H9 (cell line): ENCODE data around the gene SF1. TPM values are rescaled to one million over a fixed set of nuclear protein-coding genes. Genes with fewer than 3 reads are reported as not detected.

Experiments
- DNase-seq: peaks from one replicate; pipeline ENCODE4 v3.0.0-alpha.2; 2017
- H2AFZ ChIP-seq: one replicate; pipeline ENCODE4 v1.6.1; 2013; ENCODE audit warnings: mild to moderate bottlenecking, low read length, control low read depth, moderate library complexity
- H2AK5ac ChIP-seq: 2 replicates; pipeline ENCODE4 v1.6.1; 2013; ENCODE audit warnings: low read length, control low read depth, mixed read lengths; ENCODE audit not compliant: insufficient read length
- H2BK120ac ChIP-seq: one replicate; pipeline ENCODE4 v1.6.1; 2013; ENCODE audit warnings: low read depth, mild to moderate bottlenecking, low read length, control low read depth, inconsistent platforms; ENCODE audit not compliant: poor library complexity, severe bottlenecking
- H2BK12ac ChIP-seq: 2 replicates; pipeline ENCODE4 v1.6.1; 2013; ENCODE audit warnings: low read length, control low read depth, mixed read lengths, low read depth; ENCODE audit not compliant: insufficient read length
- H2BK15ac ChIP-seq: 2 replicates; pipeline ENCODE4 v1.6.1; 2013; ENCODE audit warnings: low read depth, low read length, control low read depth
- H2BK20ac ChIP-seq: one replicate; pipeline ENCODE4 v1.6.1; 2013; ENCODE audit warnings: low read depth, mild to moderate bottlenecking, low read length, control low read depth, inconsistent platforms; ENCODE audit not compliant: poor library complexity, severe bottlenecking
- H2BK5ac ChIP-seq: 2 replicates; pipeline ENCODE4 v1.6.1; 2013; ENCODE audit warnings: low read length, control low read depth, mixed read lengths; ENCODE audit not compliant: insufficient read length
- H3K14ac ChIP-seq: 2 replicates; pipeline ENCODE4 v1.6.1; 2013; ENCODE audit warnings: low read length, control low read depth; ENCODE audit not compliant: insufficient read depth
- H3K18ac ChIP-seq: 2 replicates; pipeline ENCODE4 v1.6.1; 2013; ENCODE audit warnings: low read depth, mild to moderate bottlenecking, mixed read lengths, low read length, control low read depth; ENCODE audit not compliant: insufficient read length
- H3K23ac ChIP-seq: 2 replicates; pipeline ENCODE4 v1.6.1; 2013; ENCODE audit warnings: low read length, control low read depth, mixed read lengths, low read depth; ENCODE audit not compliant: insufficient read length
- H3K23me2 ChIP-seq: 2 replicates; pipeline ENCODE4 v1.6.1; 2013; ENCODE audit warnings: low read depth, mild to moderate bottlenecking, mixed read lengths, low read length, control low read depth; ENCODE audit not compliant: insufficient read length, poor library complexity, severe bottlenecking
- H3K27ac ChIP-seq: 2 replicates; pipeline ENCODE4 v1.5.1; 2013; ENCODE audit warnings: low read length, control low read depth, mixed read lengths, low read depth; ENCODE audit not compliant: insufficient read length
- H3K27me3 ChIP-seq: 2 replicates; pipeline ENCODE4 v1.6.1; 2013; ENCODE audit warnings: low read length, control low read depth, inconsistent platforms; ENCODE audit not compliant: insufficient read depth
- H3K4ac ChIP-seq: 2 replicates; pipeline ENCODE4 v1.6.1; 2013; ENCODE audit warnings: low read depth, mild to moderate bottlenecking, control low read depth, inconsistent platforms, low read length, moderate library complexity
- H3K4me1 ChIP-seq: 2 replicates; pipeline ENCODE4 v1.6.1; 2013; ENCODE audit warnings: low read length, control low read depth, inconsistent platforms; ENCODE audit not compliant: insufficient read depth
- H3K4me2 ChIP-seq: 2 replicates; pipeline ENCODE4 v1.6.1; 2013; ENCODE audit warnings: low read length, control low read depth, mixed read lengths; ENCODE audit not compliant: insufficient read length, insufficient read depth
- H3K56ac ChIP-seq: 2 replicates; pipeline ENCODE4 v1.6.1; 2013; ENCODE audit warnings: low read depth, mild to moderate bottlenecking, mixed read lengths, low read length, control low read depth; ENCODE audit not compliant: insufficient read length
- H3K79me1 ChIP-seq: 2 replicates; pipeline ENCODE4 v1.6.1; 2013; ENCODE audit warnings: low read depth, mild to moderate bottlenecking, moderate library complexity, low read length, control low read depth, inconsistent platforms; ENCODE audit not compliant: insufficient read depth, poor library complexity, severe bottlenecking
- H3K79me2 ChIP-seq: 2 replicates; pipeline ENCODE4 v1.6.1; 2013; ENCODE audit warnings: low read length, control low read depth, inconsistent platforms; ENCODE audit not compliant: insufficient read depth
- H3K9ac ChIP-seq: 2 replicates; pipeline ENCODE4 v1.6.1; 2013; ENCODE audit warnings: low read length, control low read depth, mixed read lengths; ENCODE audit not compliant: insufficient read length; ENCODE audit errors: extremely low read depth
- H3K9me3 ChIP-seq: one replicate; pipeline ENCODE4 v1.6.1; 2013; ENCODE audit warnings: low read depth, low read length, inconsistent platforms; ENCODE audit not compliant: control insufficient read depth
- H3T11ph ChIP-seq: one replicate; pipeline ENCODE4 v1.6.1; 2013; ENCODE audit warnings: mild to moderate bottlenecking, low read length, control low read depth, inconsistent platforms
- H4K20me1 ChIP-seq: one replicate; pipeline ENCODE4 v1.6.1; 2013; ENCODE audit not compliant: control insufficient read depth, insufficient read length, insufficient read depth
- H4K5ac ChIP-seq: 2 replicates; pipeline ENCODE4 v1.6.1; 2013; ENCODE audit warnings: low read depth, mild to moderate bottlenecking, mixed read lengths, low read length, control low read depth; ENCODE audit not compliant: insufficient read length
- H4K8ac ChIP-seq: replicated peaks from 2 replicates; pipeline ENCODE4 v1.6.1; 2013; ENCODE audit warnings: low read length, control low read depth, mixed read lengths, low read depth; ENCODE audit not compliant: insufficient read length
- H4K91ac ChIP-seq: 2 replicates; pipeline ENCODE4 v1.6.1; 2013; ENCODE audit warnings: low read depth, mild to moderate bottlenecking, moderate library complexity, mixed read lengths, low read length, control low read depth; ENCODE audit not compliant: insufficient read length
- H3K27ac Mint-ChIP-seq, 3 experiments: 2 replicates in 2 of 3; 3 replicates in 1 of 3; pipeline ENCODE4 v1.8.0; 2020 to 2021; ENCODE audit warnings: mixed read lengths in 3 of 3, mild to moderate bottlenecking in 1 of 3, moderate library complexity in 1 of 3
- H3K27me3 Mint-ChIP-seq: 2 replicates; pipeline ENCODE4 v1.8.0; 2021; ENCODE audit warnings: low read depth, mild to moderate bottlenecking, moderate library complexity, mixed read lengths
- H3K36me3 Mint-ChIP-seq, 3 experiments: 2 replicates in 2 of 3; 3 replicates in 1 of 3; pipeline ENCODE4 v1.8.0; 2020 to 2021; ENCODE audit warnings: low read depth in 3 of 3, mixed read lengths in 3 of 3; ENCODE audit not compliant: insufficient read depth in 1 of 3
- H3K4me1 Mint-ChIP-seq, 2 experiments: 2 replicates each; pipeline ENCODE4 v1.8.0; 2020; ENCODE audit warnings: mixed read lengths in 2 of 2
- H3K4me3 Mint-ChIP-seq, 2 experiments: 2 replicates in 1 of 2; 3 replicates in 1 of 2; pipeline ENCODE4 v1.8.0; 2020 to 2021; ENCODE audit warnings: mild to moderate bottlenecking in 2 of 2, mixed read lengths in 2 of 2, moderate library complexity in 1 of 2
- H3K9me3 Mint-ChIP-seq, 2 experiments: 2 replicates in 1 of 2; 3 replicates in 1 of 2; pipeline ENCODE4 v1.8.0; 2020; ENCODE audit warnings: mild to moderate bottlenecking in 2 of 2, mixed read lengths in 2 of 2, moderate library complexity in 1 of 2
- CTCF ChIP-seq: fragments of 200-600 bp; sonication (generic); conservative IDR thresholded peaks from 3 replicates; pipeline ENCODE4 v1.8.0; 2021; ENCODE audit warnings: antibody characterized with exemption, mild to moderate bottlenecking
- WGBS: extraction: QIAGEN DNeasy Blood & Tissue Kit; methylation state at CpG from one replicate; pipeline ENCODE4 v1.1.7; 2013; ENCODE audit warnings: missing lambda C conversion rate, low lambda C conversion rate, mixed read lengths; ENCODE audit not compliant: insufficient read length; ENCODE audit errors: extremely low coverage; 5-methylcytosine and 5-hydroxymethylcytosine counted together
- total RNA-seq: library from RNA; stranded (reverse); gene quantifications from 2 replicates; pipeline ENCODE4 v1.2.1, GENCODE V29; 2021

Gene SF1
- total RNA-seq, 1 experiment from 2014 or later: 528 TPM

GRCh38 chr11:64802370-64803157 lies 24.2 kb upstream of the SF1 start:
- Histone ChIP-seq H2BK12ac (no peak overlapping the region), H3K18ac (no peak overlapping the region), H3K4ac (no peak overlapping the region), H4K91ac (no peak overlapping the region), H3K23me2 (peaks cover 8% of the 10 kb centered on the region), H2BK5ac (no peak overlapping the region), H3K79me2 (no peaks in the 10 kb centered on the region), H2BK20ac (no peak overlapping the region), H3K9me3 (no peaks in the 10 kb centered on the region), H3K4me1 (no peaks in the 10 kb centered on the region), H4K20me1 (no peaks in the 10 kb centered on the region), H3K14ac (no peak overlapping the region), H4K8ac (no peak overlapping the region), H2AK5ac (no peak overlapping the region), H3K56ac (no peak overlapping the region), H3T11ph (no peak overlapping the region), H4K5ac (no peak overlapping the region), H2AFZ (no peak overlapping the region), H2BK120ac (no peak overlapping the region), H3K27ac (no peak overlapping the region), H3K4me2 (peak overlapping the region; percentile 1), H3K27me3 (no peaks in the 10 kb centered on the region), H3K23ac (no peak overlapping the region), H3K9ac (no peak overlapping the region), H2BK15ac (no peak overlapping the region), H3K79me1 (no peaks in the 10 kb centered on the region)
- no peaks in the 10 kb centered on the region for H3K9me3 Mint-ChIP-seq
- DNase-seq: no peak
- H3K4me1 Mint-ChIP-seq: peaks cover 11 to 14% of the 10 kb centered on the region in 2 experiments
- TF ChIP-seq CTCF: no peak
- peaks cover 6 to 33% (median 26%) of the 10 kb centered on the region in 3 experiments; a peak in 6 of 7 replicates for H3K36me3 Mint-ChIP-seq
- H3K4me3 Mint-ChIP-seq: peak overlapping the region; percentile 62 to 78
- H3K27ac Mint-ChIP-seq: no peak overlapping the region
- WGBS: no CpG with 5 or more reads among the region's 54 CpGs
- H3K27me3 Mint-ChIP-seq: no peaks in the 10 kb centered on the region
